HT-29 (cell line): ENCODE results near the gene NACC2. TPM values are rescaled to one million over a fixed set of nuclear protein-coding genes. Genes with fewer than 3 reads are reported as not detected.
"Not testable (repeated sequence)": the region's sequence is repeated elsewhere in the genome, so short reads cannot be mapped to it uniquely, and the experiment has no call there.

Source experiments
- DNase-seq: peaks from one replicate; pipeline ENCODE4 v3.0.0-alpha.2; 2015; ENCODE audit warnings: low spot score
- total RNA-seq: library from RNA; depleted of rRNA; stranded (reverse); fragments of >200 nt; shearing (Covaris generic); gene quantifications from 2 replicates; pipeline ENCODE4 v1.2.3, GENCODE V29; 2014

NACC2 gene
- total RNA-seq, 1 experiment from 2014 or later, result 38.1 TPM

DNA sequence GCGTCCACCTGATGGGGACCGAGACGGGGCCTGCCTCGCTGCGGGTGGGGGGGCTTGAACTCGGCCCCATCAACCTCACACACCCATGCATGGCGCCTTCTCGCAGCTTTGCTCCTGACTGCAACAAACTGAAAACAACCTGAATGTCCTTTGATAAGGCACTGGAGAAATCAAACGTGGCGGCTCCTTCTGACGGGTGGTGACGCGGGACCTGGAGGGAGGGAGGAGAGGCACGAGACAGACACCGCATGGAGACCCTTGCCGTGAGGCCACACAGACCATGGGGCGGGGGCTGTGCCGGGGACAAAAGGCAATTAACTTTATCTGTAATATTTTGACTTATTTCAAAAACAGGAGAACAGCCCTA is 48.6 kb downstream of the NACC2 start:
- no peak for DNase-seq

- no peak for DNase-seq
Measured at GRCh38 chr9:136045595-136046553, 49.2 kb downstream of the NACC2 start.

- no peak for DNase-seq
Measured at GRCh38 chr9:136044971-136045594, 50.0 kb downstream of the NACC2 start.

- DNase-seq, result no peak
Measured at GRCh38 chr9:136044207-136044970, 50.7 kb downstream of the NACC2 start.

GRCh38 chr9:136043441-136043991 is 51.6 kb downstream of the NACC2 start:
- DNase-seq, result no peak

DNA sequence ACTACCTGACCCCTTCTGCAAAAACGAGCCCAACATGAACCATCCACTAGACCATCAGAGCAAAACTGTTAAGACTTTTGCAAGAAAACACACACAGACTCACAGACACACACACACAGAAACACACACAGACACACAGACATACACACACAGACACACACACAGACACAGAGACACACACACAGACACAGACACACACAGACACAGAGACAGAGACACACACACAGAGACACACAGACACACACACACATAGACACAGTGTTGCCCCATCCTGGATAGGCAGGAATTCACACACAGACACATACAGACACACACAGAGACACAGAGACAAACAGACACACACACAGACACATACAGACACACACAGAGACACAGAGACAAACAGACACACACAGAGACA is 52.5 kb downstream of the NACC2 start:
- no peak for DNase-seq

- not testable (repeated sequence) for DNase-seq
Measured at GRCh38 chr9:136040848-136041247, 54.2 kb downstream of the NACC2 start.

- DNase-seq, result no peak
Measured at GRCh38 chr9:136039488-136039887, 55.6 kb downstream of the NACC2 start.

- DNase-seq, result no peak
Measured at GRCh38 chr9:136036848-136037247, 58.2 kb downstream of the NACC2 start.

DNA sequence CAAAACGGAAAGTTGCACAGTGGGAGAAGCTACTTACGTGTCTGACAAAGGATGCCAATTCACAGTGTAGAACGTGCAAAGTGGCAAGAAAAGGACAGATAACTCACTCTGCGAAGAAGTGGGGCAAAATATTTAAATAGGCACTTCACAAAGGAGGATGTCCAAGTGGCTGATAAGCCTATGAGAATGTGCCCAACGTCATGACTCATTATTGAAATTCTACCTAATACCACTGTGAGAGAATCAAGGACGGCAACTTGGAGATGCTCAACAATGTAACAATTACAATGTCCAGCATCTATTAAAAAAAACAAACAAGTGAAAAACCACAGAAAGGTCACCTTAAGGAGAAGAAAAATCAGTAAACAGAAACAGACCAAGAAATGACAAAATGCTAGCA is 59.0 kb downstream of the NACC2 start:
- DNase-seq, result no peak

GRCh38 chr9:136031741-136032730 is 63.1 kb downstream of the NACC2 start:
- DNase-seq, result no peak

GRCh38 chr9:136031094-136031493 is 64.0 kb downstream of the NACC2 start:
- no peak for DNase-seq

- DNase-seq, result no peak
Measured at GRCh38 chr9:136029556-136029955, 65.5 kb downstream of the NACC2 start.

- no peak for DNase-seq
Measured at GRCh38 chr9:136028760-136029470, 66.2 kb downstream of the NACC2 start.

DNA sequence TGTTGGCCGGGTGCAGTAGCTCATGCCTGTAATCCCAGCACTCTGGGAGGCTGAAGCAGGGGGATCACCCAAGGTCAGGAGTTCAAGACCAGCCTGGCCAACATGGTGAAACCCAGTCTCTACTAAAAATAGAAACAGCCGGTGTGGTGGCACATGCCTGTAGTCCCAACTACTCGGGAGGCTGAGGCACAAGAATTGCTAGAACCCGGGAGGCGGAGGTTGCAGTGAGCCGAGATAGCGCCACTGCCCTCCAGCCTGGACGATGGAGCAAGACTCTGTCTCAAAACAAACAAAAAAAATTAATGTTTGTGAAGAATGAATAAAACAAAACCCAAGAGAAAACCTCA is 68.2 kb downstream of the NACC2 start:
- not testable (repeated sequence) for DNase-seq

DNA sequence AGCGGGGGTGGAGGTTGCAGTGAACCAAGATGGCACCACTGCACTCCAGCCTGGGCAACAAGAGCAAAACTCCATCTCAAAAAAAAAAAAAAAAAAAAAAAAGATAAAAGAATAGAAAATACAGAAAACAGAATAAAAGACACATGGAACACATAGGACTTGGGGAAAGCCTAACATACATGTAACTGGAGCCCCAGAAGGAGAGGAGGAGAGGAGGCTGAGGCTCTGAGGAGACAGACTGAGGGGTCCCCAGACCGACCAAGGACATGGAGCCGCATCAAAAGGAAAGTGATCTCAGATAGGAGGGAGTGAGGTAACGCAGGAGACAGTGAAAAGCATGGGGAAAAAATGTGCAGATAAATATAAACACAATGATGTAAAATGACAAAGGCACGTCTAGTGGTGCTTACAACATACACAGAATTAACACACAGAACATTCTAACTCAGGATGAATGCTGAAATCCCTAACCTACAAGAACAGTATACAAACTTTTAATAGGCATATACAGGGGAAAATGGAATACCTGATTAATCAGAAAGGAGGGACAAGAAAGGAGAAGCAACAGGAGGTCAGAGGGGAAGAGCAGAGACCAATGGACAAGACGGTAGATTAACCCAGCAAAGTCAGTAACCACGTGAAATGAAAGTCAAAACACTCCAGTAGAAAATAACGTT is 68.7 kb downstream of the NACC2 start:
- no peak for DNase-seq

- no peak for DNase-seq
Measured at GRCh38 chr9:136025481-136025880, 69.6 kb downstream of the NACC2 start.

DNA sequence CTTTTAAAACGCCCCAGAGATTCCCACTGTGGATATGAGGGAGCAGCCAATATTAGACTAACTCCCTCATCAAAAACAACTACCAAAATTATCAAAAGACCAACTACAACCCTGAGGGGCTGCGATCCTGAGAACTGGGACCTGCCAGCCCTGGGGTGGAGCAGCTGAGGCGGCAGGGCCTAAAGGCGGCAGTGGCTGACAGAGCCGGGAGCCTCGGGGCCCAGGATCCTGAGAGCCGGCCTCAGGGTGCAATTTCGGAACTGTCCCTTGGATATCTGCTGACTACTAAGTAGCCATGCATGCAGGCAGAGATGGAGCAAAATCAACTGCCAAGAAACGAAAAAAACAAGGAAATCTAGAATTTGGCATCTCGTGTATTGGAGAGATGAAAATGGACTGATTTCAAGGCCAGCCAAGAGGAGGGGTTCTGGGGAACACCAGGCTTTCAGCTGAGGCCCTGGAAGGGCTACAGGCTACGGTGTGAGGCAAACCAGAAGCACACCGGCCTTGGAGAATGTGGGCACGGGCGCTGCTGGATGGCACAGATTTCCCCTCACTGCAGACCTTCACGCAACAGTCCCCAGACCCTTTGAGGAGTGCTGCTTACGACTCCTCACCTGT is 70.3 kb downstream of the NACC2 start:
- no peak for DNase-seq

DNA sequence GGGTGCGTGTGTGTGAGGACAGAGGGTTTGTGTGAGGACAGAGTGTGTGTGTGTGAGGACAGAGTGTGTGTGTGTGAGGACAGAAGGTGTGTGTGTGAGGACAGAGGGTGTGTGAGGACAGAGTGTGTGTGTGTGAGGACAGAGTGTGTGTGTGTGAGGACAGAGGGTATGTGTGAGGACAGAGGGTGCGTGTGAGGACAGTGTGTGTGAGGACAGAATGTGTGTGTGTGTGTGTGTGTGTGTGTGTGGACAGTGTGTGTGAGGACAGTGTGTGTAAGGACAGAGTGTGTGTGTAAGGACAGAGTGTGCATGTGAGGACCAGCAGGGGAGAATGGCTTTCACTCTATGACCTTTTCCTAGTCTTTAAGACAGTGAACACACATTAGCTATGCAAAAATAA is 70.8 kb downstream of the NACC2 start:
- no peak for DNase-seq
